ENCODE measurements around the gene INPP5J.
"Not testable (repeated sequence)": the region's sequence is repeated elsewhere in the genome, so short reads cannot be mapped to it uniquely, and the experiment has no call there.

The INPP5J gene, protein sequence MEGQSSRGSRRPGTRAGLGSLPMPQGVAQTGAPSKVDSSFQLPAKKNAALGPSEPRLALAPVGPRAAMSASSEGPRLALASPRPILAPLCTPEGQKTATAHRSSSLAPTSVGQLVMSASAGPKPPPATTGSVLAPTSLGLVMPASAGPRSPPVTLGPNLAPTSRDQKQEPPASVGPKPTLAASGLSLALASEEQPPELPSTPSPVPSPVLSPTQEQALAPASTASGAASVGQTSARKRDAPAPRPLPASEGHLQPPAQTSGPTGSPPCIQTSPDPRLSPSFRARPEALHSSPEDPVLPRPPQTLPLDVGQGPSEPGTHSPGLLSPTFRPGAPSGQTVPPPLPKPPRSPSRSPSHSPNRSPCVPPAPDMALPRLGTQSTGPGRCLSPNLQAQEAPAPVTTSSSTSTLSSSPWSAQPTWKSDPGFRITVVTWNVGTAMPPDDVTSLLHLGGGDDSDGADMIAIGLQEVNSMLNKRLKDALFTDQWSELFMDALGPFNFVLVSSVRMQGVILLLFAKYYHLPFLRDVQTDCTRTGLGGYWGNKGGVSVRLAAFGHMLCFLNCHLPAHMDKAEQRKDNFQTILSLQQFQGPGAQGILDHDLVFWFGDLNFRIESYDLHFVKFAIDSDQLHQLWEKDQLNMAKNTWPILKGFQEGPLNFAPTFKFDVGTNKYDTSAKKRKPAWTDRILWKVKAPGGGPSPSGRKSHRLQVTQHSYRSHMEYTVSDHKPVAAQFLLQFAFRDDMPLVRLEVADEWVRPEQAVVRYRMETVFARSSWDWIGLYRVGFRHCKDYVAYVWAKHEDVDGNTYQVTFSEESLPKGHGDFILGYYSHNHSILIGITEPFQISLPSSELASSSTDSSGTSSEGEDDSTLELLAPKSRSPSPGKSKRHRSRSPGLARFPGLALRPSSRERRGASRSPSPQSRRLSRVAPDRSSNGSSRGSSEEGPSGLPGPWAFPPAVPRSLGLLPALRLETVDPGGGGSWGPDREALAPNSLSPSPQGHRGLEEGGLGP

DNA sequence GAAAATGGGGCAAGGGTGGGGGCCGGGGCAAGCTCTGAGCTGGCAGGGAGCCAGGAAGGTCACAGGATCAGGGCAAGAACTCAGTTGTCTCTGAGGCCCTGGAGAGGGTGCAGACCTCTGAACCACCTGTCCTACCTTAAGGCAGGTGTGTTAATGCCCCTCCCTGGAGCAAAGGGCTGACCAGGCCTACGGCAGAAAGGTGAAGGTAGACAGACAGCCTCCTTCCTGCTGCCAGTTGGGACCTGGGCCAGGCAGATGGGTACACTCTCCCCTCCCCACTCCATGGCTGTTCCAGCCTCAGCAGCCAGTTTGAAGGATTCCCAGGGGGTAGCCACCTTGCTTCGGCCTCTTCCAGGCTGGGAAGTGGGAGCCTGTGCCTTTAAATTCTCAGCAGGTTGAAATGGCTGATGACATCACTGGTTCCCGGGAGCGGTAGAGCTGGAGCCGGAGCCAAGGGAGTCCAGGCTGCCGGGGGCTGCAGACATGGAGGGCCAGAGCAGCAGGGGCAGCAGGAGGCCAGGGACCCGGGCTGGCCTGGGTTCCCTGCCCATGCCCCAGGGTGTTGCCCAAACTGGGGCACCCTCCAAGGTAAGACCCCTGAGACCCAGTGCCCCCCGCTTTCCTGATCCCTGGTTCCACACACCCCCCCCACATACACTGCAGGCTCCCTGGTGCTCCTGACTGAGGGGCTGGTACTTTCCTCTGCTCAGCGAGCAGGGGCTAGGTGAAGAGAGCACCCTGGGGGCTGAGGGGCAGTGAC lies at the start of gene INPP5J:
Gene INPP5J, plus strand, starts transcription at position 435 of the 760 bp plus-strand sequence. Its CDS starts 49 bp downstream, at position 484.
- DNase-seq (ENCODE audit: low read depth in 3 of 3, low spot score in 1 of 3), result no peak

DNA sequence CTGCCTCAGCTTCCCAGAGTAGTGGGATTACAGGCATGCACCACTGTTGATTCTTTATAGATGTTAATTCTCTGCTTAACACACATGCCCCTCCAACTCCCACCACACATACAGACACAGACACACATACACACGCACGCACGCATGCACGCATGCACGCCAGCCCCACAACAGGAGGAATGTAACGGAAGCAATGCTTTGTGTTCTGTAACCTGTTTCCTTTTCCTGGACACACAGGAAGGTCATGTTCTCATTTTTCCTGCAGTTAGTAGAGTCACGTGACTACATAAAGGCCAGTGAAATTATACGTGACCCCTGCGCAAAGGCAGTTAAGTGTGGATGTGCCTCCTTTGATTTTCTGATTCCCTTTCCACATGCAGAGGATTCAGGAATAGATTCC lies 49.6 kb upstream of the INPP5J start:
- not testable (repeated sequence) for DNase-seq (ENCODE audit: low read depth in 3 of 3, low spot score in 1 of 3)

- not testable (repeated sequence) for DNase-seq (ENCODE audit: low read depth in 3 of 3, low spot score in 1 of 3)
Observed at GRCh38 chr22:31073545-31074145, 49.1 kb upstream of the INPP5J start.

DNA sequence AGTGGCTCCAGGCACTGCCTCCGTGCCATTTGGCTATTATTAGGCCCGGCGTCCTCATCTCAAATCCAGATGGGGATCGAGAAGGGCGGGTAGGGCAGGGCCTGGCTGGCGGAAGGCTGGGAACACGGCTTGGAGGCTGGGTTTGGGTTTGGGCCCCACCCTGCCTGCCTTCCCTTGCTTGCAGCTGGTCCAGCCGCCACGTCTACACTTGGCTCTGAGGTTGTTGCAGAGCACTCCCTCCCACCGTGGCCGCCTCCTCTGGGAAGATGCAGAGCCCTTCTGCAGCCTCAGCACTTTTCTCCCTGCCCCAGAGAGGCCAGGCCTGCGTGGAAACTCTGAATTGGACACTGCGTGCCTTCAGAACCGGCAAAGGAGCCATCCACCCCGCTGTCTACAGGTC lies 46.8 kb upstream of the INPP5J start:
- DNase-seq (ENCODE audit: low read depth in 3 of 3, low spot score in 1 of 3), result no peak

GRCh38 chr22:31077681-31078080 lies 45.1 kb upstream of the INPP5J start:
- no peak for DNase-seq (ENCODE audit: low read depth in 3 of 3, low spot score in 1 of 3)

DNA sequence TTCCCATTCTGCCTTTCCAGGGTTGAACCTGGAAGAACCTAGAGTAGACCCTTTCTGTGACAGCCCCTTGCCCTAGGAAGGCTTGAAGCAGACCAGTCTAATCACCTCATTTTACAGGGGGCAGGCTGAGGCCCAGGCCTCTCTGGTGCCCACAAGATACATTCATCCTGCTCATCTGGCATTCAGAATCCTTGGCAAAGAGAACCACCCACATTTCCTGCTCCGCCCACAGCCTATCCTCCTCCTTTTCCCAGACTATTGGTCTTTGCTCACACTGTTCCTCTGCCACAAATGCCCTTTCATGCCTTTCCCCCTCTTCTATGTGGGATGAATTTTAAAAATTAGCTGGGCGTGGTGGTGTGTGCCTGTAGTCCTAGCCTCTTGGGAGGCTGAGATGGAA lies 44.4 kb upstream of the INPP5J start:
- DNase-seq (ENCODE audit: low read depth in 3 of 3, low spot score in 1 of 3), result not testable (repeated sequence)

GRCh38 chr22:31079095-31079642 lies 43.6 kb upstream of the INPP5J start:
- no peak for DNase-seq (ENCODE audit: low read depth in 3 of 3, low spot score in 1 of 3)

- DNase-seq (ENCODE audit: low read depth in 3 of 3, low spot score in 1 of 3), result no peak
Observed at GRCh38 chr22:31080164-31080847, 42.5 kb upstream of the INPP5J start.

GRCh38 chr22:31080848-31081649 lies 41.7 kb upstream of the INPP5J start, which contains the start of gene SMTN:
Gene SMTN, plus strand, starts transcription at chr22:31081318. Its CDS starts 1,941 bp downstream, at chr22:31083259.
- peak; percentile 59 to 85 (median 69) for DNase-seq (ENCODE audit: low read depth in 3 of 3, low spot score in 1 of 3)

- no peak for DNase-seq (ENCODE audit: low read depth in 3 of 3, low spot score in 1 of 3)
Observed at GRCh38 chr22:31081963-31082605, 40.7 kb upstream of the INPP5J start.

- DNase-seq (ENCODE audit: low read depth in 3 of 3, low spot score in 1 of 3), result peak in 1 of 3 donors; percentile 46
Observed at GRCh38 chr22:31082606-31083376, 40.0 kb upstream of the INPP5J start.

- DNase-seq (ENCODE audit: low read depth in 3 of 3, low spot score in 1 of 3), result no peak
Observed at GRCh38 chr22:31083377-31083768, 39.4 kb upstream of the INPP5J start.

GRCh38 chr22:31083923-31084810 lies 38.6 kb upstream of the INPP5J start:
- no peak for DNase-seq (ENCODE audit: low read depth in 3 of 3, low spot score in 1 of 3)

DNA sequence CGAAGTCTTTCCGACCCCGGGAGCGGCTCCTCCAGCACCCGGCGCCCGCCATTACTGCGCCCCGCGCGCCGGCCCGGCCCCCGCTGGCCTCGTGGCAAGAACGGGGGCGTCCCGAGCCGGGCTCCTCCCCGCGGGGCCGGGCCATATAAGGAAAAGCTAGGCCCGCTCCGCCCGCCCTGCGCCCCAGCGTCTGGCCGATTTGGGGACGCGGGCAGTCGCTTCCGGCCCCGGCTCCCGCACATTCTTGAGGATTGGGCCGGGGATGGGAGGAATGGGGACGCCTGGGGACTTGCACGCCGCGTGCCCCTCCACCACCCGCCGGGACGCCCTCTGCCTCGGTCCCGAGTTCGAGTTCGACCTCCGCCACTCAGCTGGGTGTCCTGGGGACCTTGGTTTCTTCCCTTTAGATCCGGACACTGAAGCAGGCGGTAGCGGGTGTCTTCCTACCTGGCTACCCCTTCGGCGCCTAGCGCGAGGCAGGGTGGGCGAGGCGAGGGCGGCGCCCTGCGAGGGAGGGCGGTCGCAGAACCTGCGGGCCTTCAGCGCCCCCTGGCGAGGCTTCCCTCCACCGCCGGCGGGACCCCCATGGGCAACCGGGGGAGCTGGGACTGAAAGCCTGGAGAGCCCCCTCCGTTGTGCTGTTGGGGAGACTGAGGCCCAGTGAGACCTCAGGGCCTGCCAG lies 37.8 kb upstream of the INPP5J start:
- peak; percentile 64 to 81 (median 69) for DNase-seq (ENCODE audit: low read depth in 3 of 3, low spot score in 1 of 3)

GRCh38 chr22:31085493-31085824 lies 37.3 kb upstream of the INPP5J start:
- no peak for DNase-seq (ENCODE audit: low read depth in 3 of 3, low spot score in 1 of 3)

DNA sequence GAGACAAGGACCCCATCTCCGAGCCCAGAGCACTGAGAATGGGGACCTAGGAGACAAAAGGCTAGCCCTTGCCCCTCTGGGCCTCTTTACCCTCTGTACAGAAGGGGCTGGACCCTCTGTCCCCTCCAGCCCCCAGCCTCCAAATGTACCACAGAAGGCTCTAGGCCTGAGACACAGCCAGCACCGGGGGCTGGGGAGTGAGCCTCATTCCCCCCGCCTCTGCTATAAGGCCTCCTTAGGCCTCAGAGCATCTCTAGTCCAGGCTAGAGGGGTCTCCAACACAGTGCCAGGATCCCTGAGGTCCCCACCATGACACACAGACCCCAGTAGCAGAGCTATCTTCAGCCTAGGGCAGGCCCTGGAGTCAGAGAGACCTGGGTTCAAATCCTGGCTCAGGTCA lies 36.8 kb upstream of the INPP5J start:
- no peak for DNase-seq (ENCODE audit: low read depth in 3 of 3, low spot score in 1 of 3)
